Body of pancreas (tissue), 4 donors: ENCODE results near the gene HTR3E.

ENCODE experiments used
- POLR2A ChIP-seq, 3 donors: fragments of 450-650 bp; IDR thresholded peaks; one replicate each; pipeline ENCODE4 v1.6.1; 2016; ENCODE audit warnings: antibody characterized with exemption in 3 of 3, mild to moderate bottlenecking in 2 of 3
- TF ChIP-seq, protein P1 (sequence below), 7 experiments: fragments of 450-650 bp in 4 of 7; fragments of 200-600 bp in 3 of 7; sonication (generic) in 3 of 7; IDR thresholded peaks; one replicate each; pipeline ENCODE4 v1.5.1; 2016 to 2019; ENCODE audit warnings: antibody characterized with exemption in 7 of 7

DNA sequence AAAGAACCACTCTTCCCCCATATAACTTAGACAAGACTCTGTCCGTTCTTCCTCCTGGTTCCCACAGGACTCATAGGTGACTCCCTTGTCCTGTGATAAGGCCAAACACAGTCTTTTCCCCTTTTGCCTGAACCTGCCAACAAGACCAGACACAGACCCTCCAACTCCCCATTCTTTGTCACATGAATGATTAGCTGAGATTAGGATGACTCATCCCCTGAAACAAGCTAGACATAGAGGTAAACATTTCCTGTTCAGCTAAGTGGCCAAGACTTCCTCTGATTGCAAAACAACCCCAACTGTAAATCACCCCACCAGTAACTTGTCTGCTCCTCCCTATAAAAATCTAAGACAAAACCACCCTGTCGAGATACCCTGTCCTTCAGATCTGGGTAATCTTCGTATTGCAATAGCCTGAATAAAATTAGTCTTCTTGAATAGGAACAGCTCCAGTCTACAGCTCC, 11.4 kb upstream of the HTR3E start:
- TF ChIP-seq, protein P1, sequence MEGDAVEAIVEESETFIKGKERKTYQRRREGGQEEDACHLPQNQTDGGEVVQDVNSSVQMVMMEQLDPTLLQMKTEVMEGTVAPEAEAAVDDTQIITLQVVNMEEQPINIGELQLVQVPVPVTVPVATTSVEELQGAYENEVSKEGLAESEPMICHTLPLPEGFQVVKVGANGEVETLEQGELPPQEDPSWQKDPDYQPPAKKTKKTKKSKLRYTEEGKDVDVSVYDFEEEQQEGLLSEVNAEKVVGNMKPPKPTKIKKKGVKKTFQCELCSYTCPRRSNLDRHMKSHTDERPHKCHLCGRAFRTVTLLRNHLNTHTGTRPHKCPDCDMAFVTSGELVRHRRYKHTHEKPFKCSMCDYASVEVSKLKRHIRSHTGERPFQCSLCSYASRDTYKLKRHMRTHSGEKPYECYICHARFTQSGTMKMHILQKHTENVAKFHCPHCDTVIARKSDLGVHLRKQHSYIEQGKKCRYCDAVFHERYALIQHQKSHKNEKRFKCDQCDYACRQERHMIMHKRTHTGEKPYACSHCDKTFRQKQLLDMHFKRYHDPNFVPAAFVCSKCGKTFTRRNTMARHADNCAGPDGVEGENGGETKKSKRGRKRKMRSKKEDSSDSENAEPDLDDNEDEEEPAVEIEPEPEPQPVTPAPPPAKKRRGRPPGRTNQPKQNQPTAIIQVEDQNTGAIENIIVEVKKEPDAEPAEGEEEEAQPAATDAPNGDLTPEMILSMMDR (IDR thresholded peaks at IDR 0.05): no peak
- no peak for TF ChIP-seq POLR2A (IDR thresholded peaks at IDR 0.05)
